ENCODE data around the gene SAFB2. TPM values are rescaled to one million over a fixed set of nuclear protein-coding genes. Genes with fewer than 3 reads are reported as not detected.
A peak's percentile ranks its signal among the peaks of the same experiment; 100 is the strongest.

The SAFB2 gene
- 10 to 100 TPM; 65.0 to 78.6 TPM for total RNA-seq

DNA sequence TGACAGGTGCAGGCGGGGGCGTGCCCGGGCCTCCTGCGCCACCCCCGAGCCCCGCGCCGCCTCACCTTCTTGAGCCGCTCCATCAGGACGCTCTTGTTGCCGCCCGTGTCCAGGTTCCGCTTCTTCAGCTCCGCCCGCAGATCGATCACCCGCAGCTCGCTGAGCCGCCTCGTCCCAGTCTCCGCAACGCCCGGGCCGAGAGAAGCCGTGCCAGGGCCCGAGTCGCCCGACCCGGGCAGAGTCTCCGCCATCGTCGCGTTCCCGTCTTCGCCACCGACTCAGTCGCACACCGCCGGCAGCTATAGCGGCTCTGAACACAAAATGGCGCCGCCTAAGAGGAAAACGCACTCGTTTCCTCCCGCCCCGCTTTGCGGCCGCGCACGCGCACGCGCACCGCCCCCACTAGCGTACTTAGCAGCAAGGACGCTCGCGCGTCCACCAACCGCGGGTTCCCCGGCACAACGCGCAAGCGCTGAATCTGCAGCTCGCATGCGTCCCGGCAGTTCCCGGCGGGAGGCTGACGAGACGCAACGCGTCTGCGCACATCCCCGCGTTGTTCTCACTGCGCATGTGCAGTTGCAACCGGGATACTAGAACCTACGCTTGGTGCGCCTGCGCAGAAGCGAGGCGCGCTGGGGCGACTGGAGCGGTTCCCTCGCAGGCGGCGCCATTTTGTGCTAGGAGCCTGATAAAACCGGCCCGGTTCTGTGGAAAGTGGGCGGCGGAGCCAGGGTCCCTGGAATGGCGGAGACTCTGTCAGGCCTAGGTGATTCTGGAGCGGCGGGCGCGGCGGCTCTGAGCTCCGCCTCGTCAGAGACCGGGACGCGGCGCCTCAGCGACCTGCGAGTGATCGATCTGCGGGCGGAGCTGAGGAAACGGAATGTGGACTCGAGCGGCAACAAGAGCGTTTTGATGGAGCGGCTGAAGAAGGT is at the start of gene SAFB2, which contains the start of gene SAFB:
SAFB2 (minus strand) TSS at position 312 of the 932 bp plus-strand sequence; CDS start at position 251, 61 bp downstream.
SAFB (plus strand) TSS at position 619 of the 932 bp plus-strand sequence; CDS start at position 742, 123 bp downstream.
- Mint-ChIP-seq H3K4me1 (peaks cover 66% of the 10 kb centered on the region), H3K36me3 (ENCODE audit: low read depth) (peaks cover 81% of the 10 kb centered on the region), H3K9me3 (ENCODE audit: low read depth) (no peaks in the 10 kb centered on the region), H3K27ac (peak within 1 kb of the TSS; percentile 100), H3K4me3 (peak within 1 kb of the TSS; percentile 100), H3K27me3 (no peaks in the 10 kb centered on the region)
- intact Hi-C loops (cut with DNase I, micrococcal nuclease) = loop anchor here (1.0 to 10.0 kb wide), 13 partner anchors 58 to 1555 kb away; partner anchors contain the start of genes MICOS13 (in 2 of the 2), ALKBH7 (in 1 of the 2), CATSPERD (in 1 of the 2) and DPP9 (in 1 of the 2)
- ChIA-PET POLR2A (interaction anchor here (0.6 to 2.8 kb wide), 9 partner anchors 53 to 922 kb away, joined by 3 to 11 read pairs (median 3); partner anchors contain the start of genes CATSPERD and LONP1), CTCF (interaction anchor here (0.6 to 1.4 kb wide), 6 partner anchors 18 to 68 kb away, joined by 3 to 6 read pairs (median 4); partner anchors contain the start of gene RPL36)
- DNase-seq (peak; percentile 100), ATAC-seq (peak; percentile 92)

DNA sequence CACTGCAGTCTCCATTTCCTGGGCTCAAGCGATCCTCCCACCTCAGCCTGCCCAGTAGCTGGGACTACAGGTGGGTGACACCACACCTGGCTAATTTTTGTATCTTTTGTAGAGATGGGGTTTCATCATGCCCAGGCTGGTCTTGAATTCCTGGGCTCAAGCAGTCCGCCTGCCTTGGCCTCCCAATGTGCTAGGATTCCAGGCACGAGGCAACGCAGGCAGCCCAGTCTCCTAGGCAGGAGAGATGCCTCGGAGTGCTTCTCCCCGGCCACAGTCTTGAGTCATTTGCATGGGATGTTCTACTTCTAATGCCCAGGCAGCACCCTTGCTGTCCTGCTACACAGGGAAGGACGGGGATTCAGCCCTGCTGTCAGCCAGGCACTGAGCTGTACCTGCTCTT is 49.0 kb upstream of the SAFB2 start:
- no peak overlapping the region for H3K4me3 Mint-ChIP-seq
- H3K27ac Mint-ChIP-seq = no peak overlapping the region
- no peaks in the 10 kb centered on the region for H3K9me3 Mint-ChIP-seq (ENCODE audit: low read depth)
- H3K36me3 Mint-ChIP-seq (ENCODE audit: low read depth) = peaks cover 36% of the 10 kb centered on the region
- DNase-seq (no peak), ATAC-seq (no peak)
- no peaks in the 10 kb centered on the region for H3K27me3 Mint-ChIP-seq
- ChIA-PET CTCF (interaction anchor here (0.6 kb wide), 1 partner anchor 1285 kb away, joined by 3 read pairs; no protein-coding TSS in a partner anchor), POLR2A (interaction anchor here (0.6 kb wide), 1 partner anchor 753 kb away, joined by 3 read pairs; the partner anchor contains the start of gene KHSRP)
- no peaks in the 10 kb centered on the region for H3K4me1 Mint-ChIP-seq
- intact Hi-C loops (cut with DNase I, micrococcal nuclease) = no loop called here

DNA sequence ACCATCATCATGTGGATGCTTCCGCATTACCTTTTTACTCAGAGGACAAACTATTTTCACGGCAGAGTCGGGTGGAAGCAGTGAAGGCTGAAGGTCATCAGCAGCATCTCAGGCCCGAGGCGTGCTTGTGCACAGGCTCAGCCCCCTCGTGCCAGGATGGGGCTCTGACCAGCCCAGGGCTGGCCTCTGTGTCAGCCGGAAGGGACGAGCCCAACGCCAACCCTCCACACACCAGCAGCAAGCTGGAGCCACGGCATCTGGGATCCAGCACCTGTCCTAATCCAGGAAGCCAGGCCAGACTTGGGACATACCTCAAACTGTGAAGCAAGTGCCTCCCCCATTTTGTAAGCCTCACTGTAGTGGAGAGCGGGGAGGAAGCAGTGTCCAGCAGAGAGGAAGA is 46.6 kb upstream of the SAFB2 start:
- Mint-ChIP-seq H3K4me1 (peaks cover 2% of the 10 kb centered on the region), H3K27me3 (no peaks in the 10 kb centered on the region), H3K9me3 (ENCODE audit: low read depth) (no peaks in the 10 kb centered on the region), H3K4me3 (no peak overlapping the region), H3K36me3 (ENCODE audit: low read depth) (peaks cover 51% of the 10 kb centered on the region), H3K27ac (no peak overlapping the region)
- ChIA-PET POLR2A (no interaction called here), CTCF (no interaction called here)
- intact Hi-C loops (cut with DNase I, micrococcal nuclease) = no loop called here
- ATAC-seq (no peak), DNase-seq (no peak)

DNA sequence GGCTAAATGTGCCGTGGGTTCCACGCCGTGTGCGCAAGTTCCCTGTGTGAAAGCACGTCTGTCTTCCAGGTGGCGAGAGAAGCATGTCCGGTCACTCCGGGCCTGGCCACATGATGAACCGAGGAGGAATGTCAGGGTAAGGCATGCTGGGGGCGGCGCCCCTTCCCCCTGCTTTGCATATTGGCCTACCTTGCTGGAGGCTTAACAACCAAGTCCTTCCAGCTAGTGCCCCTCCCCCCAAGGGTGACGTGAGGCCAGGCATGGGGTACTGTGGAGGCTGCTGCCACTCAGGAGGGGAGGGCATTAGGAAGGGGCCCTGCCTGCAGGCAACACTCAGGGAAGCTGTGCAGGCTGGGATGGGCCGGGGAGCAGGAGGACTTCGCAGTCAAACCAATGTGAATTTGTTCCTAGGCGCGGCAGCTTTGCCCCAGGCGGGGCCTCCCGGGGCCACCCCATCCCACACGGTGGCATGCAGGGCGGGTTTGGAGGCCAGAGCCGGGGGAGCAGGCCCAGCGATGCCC is 45.2 kb upstream of the SAFB2 start:
- no peak for ATAC-seq

DNA sequence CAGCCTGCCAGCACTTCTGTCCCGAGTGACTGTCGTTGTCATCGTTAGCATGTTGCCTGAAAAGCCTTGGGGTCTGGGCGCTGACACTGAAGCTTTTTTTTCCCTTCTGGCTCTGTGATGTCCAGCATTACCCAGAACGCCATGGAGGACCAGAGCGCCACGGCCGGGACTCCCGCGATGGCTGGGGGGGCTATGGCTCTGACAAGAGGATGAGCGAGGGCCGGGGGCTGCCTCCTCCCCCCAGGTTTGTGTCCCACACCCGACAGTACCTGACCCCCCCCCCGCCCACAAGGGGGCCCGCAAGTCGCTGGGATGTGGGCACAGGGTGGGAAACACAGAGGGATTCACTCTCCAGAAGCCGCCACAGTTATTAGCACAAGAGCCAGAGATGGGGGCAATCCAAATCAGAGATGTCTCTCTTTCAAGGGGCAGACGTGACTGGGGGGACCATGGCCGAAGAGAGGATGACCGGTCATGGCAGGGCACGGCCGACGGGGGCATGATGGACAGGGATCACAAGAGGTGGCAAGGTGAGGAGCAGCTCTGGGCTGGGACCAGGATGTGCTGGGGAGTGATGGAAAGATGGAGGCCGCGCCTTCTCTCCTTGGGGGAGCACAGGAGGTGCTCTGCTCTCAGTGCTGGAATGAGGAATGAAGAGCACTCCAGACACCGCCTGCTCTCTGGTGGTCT is 44.5 kb upstream of the SAFB2 start:
- CTCF ChIA-PET = no interaction called here

More for the DNA sequence above, 45.2 kb upstream of the SAFB2 start:
- no peaks in the 10 kb centered on the region for H3K9me3 Mint-ChIP-seq (ENCODE audit: low read depth)
- no peak overlapping the region for H3K4me3 Mint-ChIP-seq
- CTCF ChIA-PET = interaction anchor here (0.5 kb wide), 1 partner anchor 541 kb away, joined by 3 read pairs; no protein-coding TSS in a partner anchor
- DNase-seq = no peak
- intact Hi-C loops (cut with DNase I, micrococcal nuclease) = no loop called here
- no peak overlapping the region for H3K27ac Mint-ChIP-seq
- POLR2A ChIA-PET = no interaction called here
- no peaks in the 10 kb centered on the region for H3K27me3 Mint-ChIP-seq
- H3K36me3 Mint-ChIP-seq (ENCODE audit: low read depth) = peaks cover 54% of the 10 kb centered on the region
- H3K4me1 Mint-ChIP-seq = peaks cover 2% of the 10 kb centered on the region

DNA sequence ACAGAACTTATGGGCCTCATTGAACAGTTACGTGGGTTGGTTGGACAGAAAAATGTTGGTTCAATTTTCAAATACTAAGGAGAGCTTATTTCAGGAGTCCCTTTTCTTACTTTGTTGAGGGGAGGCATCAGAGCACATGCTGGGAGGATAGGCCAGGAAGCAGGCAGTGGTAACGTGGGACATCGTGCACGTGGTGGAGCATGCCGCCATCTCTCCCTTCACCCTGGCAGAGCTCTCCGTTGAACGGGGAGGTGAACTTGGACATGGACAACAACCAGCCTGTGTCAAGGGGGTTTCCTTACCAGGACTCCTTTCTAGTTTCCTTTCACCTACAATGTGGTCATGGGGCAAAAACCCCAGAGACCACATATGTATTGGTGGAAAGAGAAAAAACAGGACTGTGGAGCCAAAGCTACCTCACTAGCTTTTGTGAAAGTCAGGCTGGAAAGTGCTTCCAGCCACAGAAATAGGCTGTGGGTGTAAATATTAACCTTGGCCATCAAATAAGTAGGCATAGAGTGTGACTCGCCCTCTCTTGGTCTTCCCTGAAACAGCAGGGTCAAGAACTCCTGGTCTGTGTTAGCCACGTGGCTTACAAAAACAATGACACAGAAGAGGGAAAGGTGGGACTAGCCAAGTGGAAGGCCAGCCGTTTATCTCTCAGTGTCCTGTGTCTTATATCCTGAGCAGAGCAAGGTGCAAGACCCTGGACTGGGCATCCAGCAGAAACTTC is 43.4 kb upstream of the SAFB2 start:
- CTCF ChIA-PET = interaction anchor here (0.5 to 0.6 kb wide), 2 partner anchors 22 to 1604 kb away, joined by 3 read pairs; no protein-coding TSS in a partner anchor
- H3K27ac Mint-ChIP-seq = peak overlapping the region; percentile 55

More for the DNA sequence above, 44.5 kb upstream of the SAFB2 start:
- Mint-ChIP-seq H3K36me3 (ENCODE audit: low read depth) (peaks cover 55% of the 10 kb centered on the region), H3K4me3 (no peak overlapping the region), H3K27me3 (no peaks in the 10 kb centered on the region), H3K27ac (no peak overlapping the region), H3K4me1 (peaks cover 2% of the 10 kb centered on the region), H3K9me3 (ENCODE audit: low read depth) (no peaks in the 10 kb centered on the region)
- no peak for ATAC-seq
- DNase-seq = no peak
- intact Hi-C loops (cut with DNase I, micrococcal nuclease) = no loop called here
- POLR2A ChIA-PET = no interaction called here

DNA sequence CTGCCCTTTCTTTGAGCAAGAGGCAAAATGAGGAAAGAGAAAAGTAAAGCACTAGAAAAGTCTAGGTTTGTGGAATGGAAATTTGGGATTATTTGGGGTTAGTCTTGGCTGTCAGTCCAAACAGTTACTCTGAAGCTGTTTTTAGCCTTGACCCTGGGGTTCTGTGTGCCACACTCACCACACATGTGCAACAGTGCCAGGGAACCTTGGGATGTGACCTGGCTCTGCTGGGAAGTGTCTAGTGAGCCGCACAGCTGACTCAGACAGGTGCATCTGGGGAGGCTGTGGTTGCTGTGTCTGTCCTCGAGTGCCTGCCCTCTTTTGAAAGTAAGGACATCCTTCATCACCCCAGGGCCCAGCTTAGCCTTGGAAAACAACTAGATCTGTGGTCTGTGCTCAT is 41.9 kb upstream of the SAFB2 start:
- ChIA-PET POLR2A (no interaction called here), CTCF (no interaction called here)
- Mint-ChIP-seq H3K4me1 (peaks cover 2% of the 10 kb centered on the region), H3K9me3 (ENCODE audit: low read depth) (no peaks in the 10 kb centered on the region), H3K4me3 (no peak overlapping the region), H3K27ac (no peak overlapping the region), H3K36me3 (ENCODE audit: low read depth) (peaks cover 56% of the 10 kb centered on the region), H3K27me3 (no peaks in the 10 kb centered on the region)
- no peak for ATAC-seq
- DNase-seq = no peak
- intact Hi-C loops (cut with DNase I, micrococcal nuclease) = no loop called here

More for the DNA sequence above, 43.4 kb upstream of the SAFB2 start:
- peaks cover 55% of the 10 kb centered on the region for H3K36me3 Mint-ChIP-seq (ENCODE audit: low read depth)
- ATAC-seq (no peak), DNase-seq (no peak)
- H3K9me3 Mint-ChIP-seq (ENCODE audit: low read depth) = no peaks in the 10 kb centered on the region
- POLR2A ChIA-PET = no interaction called here
- H3K27me3 Mint-ChIP-seq = no peaks in the 10 kb centered on the region
- H3K4me3 Mint-ChIP-seq = no peak overlapping the region
- intact Hi-C loops (cut with DNase I, micrococcal nuclease) = no loop called here
- peaks cover 2% of the 10 kb centered on the region for H3K4me1 Mint-ChIP-seq

DNA sequence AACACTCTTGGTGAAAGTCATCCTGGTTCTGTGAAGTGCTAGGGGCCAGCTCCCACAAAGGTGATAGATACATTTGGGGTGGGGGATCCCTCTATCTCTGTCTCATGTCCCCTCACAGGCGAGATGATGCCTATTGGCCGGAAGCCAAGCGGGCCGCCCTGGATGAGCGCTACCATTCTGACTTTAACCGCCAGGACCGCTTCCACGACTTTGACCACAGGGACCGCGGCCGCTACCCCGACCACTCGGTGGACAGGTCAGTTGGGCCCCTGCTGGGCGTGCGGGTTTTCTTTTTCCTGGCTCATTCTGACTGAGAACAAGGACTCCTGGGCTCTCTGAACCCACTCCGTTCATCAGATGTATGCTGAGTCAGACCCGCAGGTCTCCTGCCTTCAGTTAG is 41.3 kb upstream of the SAFB2 start:
- intact Hi-C loops (cut with DNase I, micrococcal nuclease) = no loop called here
- ChIA-PET POLR2A (no interaction called here), CTCF (no interaction called here)
- Mint-ChIP-seq H3K27ac (no peak overlapping the region), H3K4me1 (peaks cover 2% of the 10 kb centered on the region), H3K27me3 (no peaks in the 10 kb centered on the region), H3K36me3 (ENCODE audit: low read depth) (peaks cover 50% of the 10 kb centered on the region), H3K4me3 (no peak overlapping the region), H3K9me3 (ENCODE audit: low read depth) (no peaks in the 10 kb centered on the region)
- DNase-seq (no peak), ATAC-seq (no peak)

DNA sequence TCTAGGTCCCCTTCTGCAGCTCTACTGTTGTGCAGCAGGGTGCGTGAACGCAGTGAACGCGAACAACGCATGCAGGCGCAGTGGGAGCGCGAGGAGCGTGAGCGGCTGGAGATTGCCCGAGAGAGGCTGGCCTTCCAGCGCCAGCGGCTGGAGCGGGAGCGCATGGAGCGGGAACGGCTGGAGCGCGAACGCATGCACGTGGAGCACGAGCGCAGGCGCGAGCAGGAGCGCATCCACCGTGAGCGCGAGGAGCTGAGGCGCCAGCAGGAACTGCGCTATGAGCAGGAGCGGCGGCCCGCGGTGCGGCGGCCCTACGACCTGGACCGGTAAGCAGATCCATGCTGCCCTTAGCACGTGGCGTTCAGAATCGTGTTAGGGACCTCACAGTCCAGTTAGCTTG is 38.9 kb upstream of the SAFB2 start:
- H3K36me3 Mint-ChIP-seq (ENCODE audit: low read depth) = peaks cover 48% of the 10 kb centered on the region
- CTCF ChIA-PET = interaction anchor here (0.7 kb wide), 1 partner anchor 44 kb away, joined by 4 read pairs; no protein-coding TSS in a partner anchor
- no peaks in the 10 kb centered on the region for H3K9me3 Mint-ChIP-seq (ENCODE audit: low read depth)
- POLR2A ChIA-PET = no interaction called here
- peaks cover 2% of the 10 kb centered on the region for H3K4me1 Mint-ChIP-seq
- no peak overlapping the region for H3K4me3 Mint-ChIP-seq
- no peak for ATAC-seq
- no peaks in the 10 kb centered on the region for H3K27me3 Mint-ChIP-seq
- DNase-seq = no peak
- no peak overlapping the region for H3K27ac Mint-ChIP-seq
- intact Hi-C loops (cut with DNase I, micrococcal nuclease) = no loop called here

DNA sequence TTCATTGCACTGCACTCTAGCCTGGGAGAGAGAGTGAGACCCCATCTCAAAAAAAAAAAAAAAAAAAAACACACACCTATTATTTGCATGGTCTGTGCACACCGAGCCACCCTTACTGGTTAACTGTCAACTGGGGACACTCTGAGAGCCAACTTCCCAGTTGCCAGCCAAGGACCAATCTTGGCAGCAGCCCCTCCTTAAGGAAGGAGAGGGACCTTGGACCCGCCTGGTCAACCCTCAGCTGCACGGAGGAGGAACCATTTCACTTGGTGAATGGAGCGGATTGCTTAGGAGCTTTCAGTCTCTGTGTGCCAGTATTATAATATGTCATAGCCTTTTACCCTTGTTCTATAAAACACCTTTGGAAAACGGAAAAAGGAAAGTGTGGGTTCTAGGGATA is 32.8 kb upstream of the SAFB2 start:
- CTCF ChIA-PET = no interaction called here
- no peak overlapping the region for H3K4me3 Mint-ChIP-seq

More for the DNA sequence above, 32.8 kb upstream of the SAFB2 start:
- POLR2A ChIA-PET = interaction anchor here (0.5 kb wide), 1 partner anchor 31 kb away, joined by 4 read pairs; no protein-coding TSS in a partner anchor
- Mint-ChIP-seq H3K4me1 (no peaks in the 10 kb centered on the region), H3K27me3 (no peaks in the 10 kb centered on the region), H3K27ac (no peak overlapping the region), H3K36me3 (ENCODE audit: low read depth) (peaks cover 58% of the 10 kb centered on the region), H3K9me3 (ENCODE audit: low read depth) (no peaks in the 10 kb centered on the region)
- DNase-seq (no peak), ATAC-seq (no peak)
- intact Hi-C loops (cut with DNase I, micrococcal nuclease) = loop anchor here in 1 of 2 experiments (5.0 kb wide), 1 partner anchor 593 kb away; no protein-coding TSS in a partner anchor
